Prostate gland (tissue), 2 donors: Measurements from ENCODE around the gene TMEM38A.

Source experiments
- CTCF ChIP-seq, 4 experiments: fragments of 200-600 bp in 2 of 4; fragments of 450-650 bp in 2 of 4; sonication (generic) in 2 of 4; IDR thresholded peaks; 1 replicate in 3 of 4; 2 replicates in 1 of 4; pipeline ENCODE4 v1.5.1; 2016 to 2019; ENCODE audit warnings: antibody characterized with exemption in 4 of 4, mild to moderate bottlenecking in 2 of 4, moderate library complexity in 2 of 4
- POLR2A ChIP-seq: fragments of 450-650 bp; IDR thresholded peaks from one replicate; pipeline ENCODE4 v1.6.1; 2016; ENCODE audit warnings: antibody characterized with exemption, mild to moderate bottlenecking
- POLR2AphosphoS5 ChIP-seq: sonication (generic); formaldehyde crosslinking; IDR thresholded peaks from one replicate; pipeline ENCODE4 v1.6.1; 2017; ENCODE audit warnings: antibody characterized with exemption

- TF ChIP-seq CTCF (IDR thresholded peaks at IDR 0.05) (no peak), POLR2AphosphoS5 (no peak), POLR2A (no peak)
These were observed 78.6 kb downstream of the TMEM38A start for GRCh38 chr19:16739546-16739945.
